Chondrocyte (in vitro differentiated cells): ENCODE measurements around the gene CTBP1. TPM values are rescaled to one million over a fixed set of nuclear protein-coding genes. Genes with fewer than 3 reads are reported as not detected.

Experiments
- DNase-seq: peaks from one replicate; pipeline ENCODE4 v3.0.0; 2021; ENCODE audit warnings: mixed read lengths, low spot score
- H3K27ac Mint-ChIP-seq: one replicate; pipeline ENCODE4 v1.8.0; 2021; ENCODE audit warnings: mild to moderate bottlenecking, moderate library complexity, mixed read lengths; ENCODE audit not compliant: unreplicated experiment
- H3K27me3 Mint-ChIP-seq: 2 replicates; pipeline ENCODE4 v1.8.0; 2021; ENCODE audit warnings: low read depth, mixed read lengths
- H3K36me3 Mint-ChIP-seq: 2 replicates; pipeline ENCODE4 v1.8.0; 2021; ENCODE audit warnings: low read depth, mixed read lengths
- H3K4me1 Mint-ChIP-seq: 2 replicates; pipeline ENCODE4 v1.8.0; 2021; ENCODE audit warnings: low read depth, mild to moderate bottlenecking, mixed read lengths
- H3K4me3 Mint-ChIP-seq: one replicate; pipeline ENCODE4 v1.8.0; 2021; ENCODE audit warnings: mild to moderate bottlenecking, moderate library complexity, mixed read lengths; ENCODE audit not compliant: unreplicated experiment
- H3K9me3 Mint-ChIP-seq: 2 replicates; pipeline ENCODE4 v1.8.0; 2021; ENCODE audit warnings: low read depth, mixed read lengths
- CTCF ChIP-seq: fragments of 200-600 bp; sonication (generic); IDR thresholded peaks from 2 replicates; pipeline ENCODE4 v1.5.0; 2021; ENCODE audit warnings: antibody characterized with exemption, mild to moderate bottlenecking, moderate library complexity
- total RNA-seq: library from RNA; stranded (reverse); gene quantifications from 3 replicates; pipeline ENCODE4 v1.2.1, GENCODE V29; 2021

The CTBP1 gene
- total RNA-seq, 1 donor from 2014 or later, result 151 TPM

GRCh38 chr4:1229117-1229849 lies 19.6 kb downstream of the CTBP1 start:
- H3K27ac Mint-ChIP-seq, result no peak overlapping the region
- peaks cover 17% of the 10 kb centered on the region for H3K4me1 Mint-ChIP-seq
- no peak overlapping the region for H3K4me3 Mint-ChIP-seq
- H3K9me3 Mint-ChIP-seq, result no peaks in the 10 kb centered on the region
- no peak for DNase-seq
- H3K36me3 Mint-ChIP-seq, result peaks cover 33% of the 10 kb centered on the region
- H3K27me3 Mint-ChIP-seq, result no peaks in the 10 kb centered on the region
- TF ChIP-seq CTCF, result no peak

- H3K4me3 Mint-ChIP-seq, result no peak overlapping the region
- no peak for DNase-seq
- no peaks in the 10 kb centered on the region for H3K9me3 Mint-ChIP-seq
- no peak for TF ChIP-seq CTCF
- H3K36me3 Mint-ChIP-seq, result peaks cover 35% of the 10 kb centered on the region
- H3K27ac Mint-ChIP-seq, result no peak overlapping the region
- H3K4me1 Mint-ChIP-seq, result peaks cover 3% of the 10 kb centered on the region
- H3K27me3 Mint-ChIP-seq, result no peaks in the 10 kb centered on the region
Observed at GRCh38 chr4:1227816-1228215, 21.1 kb downstream of the CTBP1 start.

- DNase-seq, result no peak
- Mint-ChIP-seq H3K27ac (no peak overlapping the region), H3K27me3 (no peaks in the 10 kb centered on the region), H3K4me1 (no peaks in the 10 kb centered on the region), H3K4me3 (no peak overlapping the region), H3K9me3 (no peaks in the 10 kb centered on the region), H3K36me3 (peaks cover 31% of the 10 kb centered on the region)
- TF ChIP-seq CTCF, result no peak
Observed at GRCh38 chr4:1226598-1226997, 22.3 kb downstream of the CTBP1 start.

GRCh38 chr4:1226144-1226481 lies 22.8 kb downstream of the CTBP1 start:
- no peak for TF ChIP-seq CTCF
- H3K27ac Mint-ChIP-seq, result no peak overlapping the region
- no peaks in the 10 kb centered on the region for H3K4me1 Mint-ChIP-seq
- H3K4me3 Mint-ChIP-seq, result no peak overlapping the region
- H3K27me3 Mint-ChIP-seq, result no peaks in the 10 kb centered on the region
- H3K36me3 Mint-ChIP-seq, result peaks cover 29% of the 10 kb centered on the region
- DNase-seq, result no peak
- no peaks in the 10 kb centered on the region for H3K9me3 Mint-ChIP-seq

- Mint-ChIP-seq H3K4me3 (no peak overlapping the region), H3K27ac (no peak overlapping the region), H3K36me3 (peaks cover 27% of the 10 kb centered on the region), H3K9me3 (no peaks in the 10 kb centered on the region), H3K27me3 (no peaks in the 10 kb centered on the region), H3K4me1 (no peaks in the 10 kb centered on the region)
- no peak for TF ChIP-seq CTCF
- no peak for DNase-seq
Observed at GRCh38 chr4:1225272-1226143, 23.4 kb downstream of the CTBP1 start.
